HG02943 (cell line): ENCODE data around the gene EMC10.
"Not testable (repeated sequence)": the region's sequence is repeated elsewhere in the genome, so short reads cannot be mapped to it uniquely, and the experiment has no call there.

Experiments used
- ATAC-seq: cut with Tn5 transposase; IDR thresholded peaks from one replicate; pipeline ENCODE4 v1.9.1; 2021; ENCODE audit warnings: mild to moderate bottlenecking, low read depth, moderate library complexity; ENCODE audit not compliant: unreplicated experiment

Gene EMC10

GRCh38 chr19:50512999-50513745, 36.9 kb downstream of the EMC10 start:
- ATAC-seq: no peak

- ATAC-seq: no peak
These were observed 37.5 kb downstream of the EMC10 start, which contains the start of gene ASPDH for GRCh38 chr19:50513746-50514345. TSS of gene ASPDH (minus strand) at chr19:50513913. CDS start at chr19:50513823, 90 bp downstream.

GRCh38 chr19:50514346-50515167, 38.2 kb downstream of the EMC10 start:
- no peak for ATAC-seq

- ATAC-seq: no peak
These were observed 38.9 kb downstream of the EMC10 start for GRCh38 chr19:50515168-50515561.

- no peak for ATAC-seq
These were observed 40.1 kb downstream of the EMC10 start for GRCh38 chr19:50516456-50516855.

- no peak for ATAC-seq
These were observed 40.8 kb downstream of the EMC10 start for GRCh38 chr19:50516964-50517703.

- no peak for ATAC-seq
These were observed 41.4 kb downstream of the EMC10 start for GRCh38 chr19:50517704-50518075.

- ATAC-seq: no peak
These were observed 42.0 kb downstream of the EMC10 start for GRCh38 chr19:50518091-50519005.

- ATAC-seq: no peak
These were observed 42.8 kb downstream of the EMC10 start for GRCh38 chr19:50519006-50519575.

- no peak for ATAC-seq
These were observed 44.6 kb downstream of the EMC10 start for GRCh38 chr19:50520822-50521465.

GRCh38 chr19:50522881-50523280, 46.6 kb downstream of the EMC10 start:
- ATAC-seq: no peak

GRCh38 chr19:50528052-50528451, 51.7 kb downstream of the EMC10 start:
- ATAC-seq: not testable (repeated sequence)

- ATAC-seq: no peak
These were observed 54.9 kb downstream of the EMC10 start for GRCh38 chr19:50531171-50531612.

GRCh38 chr19:50532952-50533351, 56.6 kb downstream of the EMC10 start:
- no peak for ATAC-seq

- ATAC-seq: no peak
These were observed 58.2 kb downstream of the EMC10 start for GRCh38 chr19:50534478-50534877.

- no peak for ATAC-seq
These were observed 59.4 kb downstream of the EMC10 start for GRCh38 chr19:50535672-50536187.

- ATAC-seq: no peak
These were observed 60.5 kb downstream of the EMC10 start for GRCh38 chr19:50536662-50537305.

GRCh38 chr19:50537306-50537685, 61.0 kb downstream of the EMC10 start:
- no peak for ATAC-seq
